Tongue (tissue), 3 donors: ENCODE results near the gene ATP8B2. TPM values are rescaled to one million over a fixed set of nuclear protein-coding genes. Genes with fewer than 3 reads are reported as not detected.

Experiments used
- DNase-seq: peaks from one replicate; pipeline ENCODE4 v3.0.0-alpha.2; 2015
- small RNA-seq: library from RNA; depleted of rRNA; stranded (forward); fragments of <200 nt; gene quantifications from one replicate; pipeline ENCODE3, GENCODE V24; 2014; ENCODE audit warnings: low replicate concordance
- total RNA-seq: library from RNA; depleted of rRNA; stranded (reverse); fragments of >200 nt; gene quantifications from one replicate; pipeline ENCODE4 v1.2.3, GENCODE V29; 2014

ATP8B2 gene
- total RNA-seq, 1 donor from 2014 or later: 46.8 TPM

- DNase-seq: no peak
Observed at GRCh38 chr1:154400381-154400801, 75.1 kb downstream of the ATP8B2 start.

Small RNA genes lying within 50 kb of the gene (small RNA-seq; reads per million reads assigned to genes)
- gene RF00273 (not detected), gene RNU6-121P (not detected), gene RNU6-239P (not detected), gene RNU7-57P (not detected)

Other genes with a start within 250 kb of the ATP8B2 start
- 0.21 TPM for gene NUP210L, start 170.5 kb upstream of the ATP8B2 start, total RNA-seq
- 278 TPM for gene TPM3, start 133.4 kb upstream of the ATP8B2 start, total RNA-seq
- gene CFAP141, start 119.2 kb upstream of the ATP8B2 start, total RNA-seq: not detected
- 70.5 TPM for gene UBAP2L, start 104.6 kb upstream of the ATP8B2 start, total RNA-seq
- gene HAX1, start 52.9 kb upstream of the ATP8B2 start, total RNA-seq: 92.5 TPM
- not detected for gene AQP10, start 4.4 kb upstream of the ATP8B2 start, total RNA-seq
- gene IL6R, start 79.8 kb downstream of the ATP8B2 start, total RNA-seq: 35.0 TPM
- 3.7 TPM for gene TDRD10, start 176.7 kb downstream of the ATP8B2 start, total RNA-seq
- 10.7 TPM for gene SHE, start 176.9 kb downstream of the ATP8B2 start, total RNA-seq
- gene UBE2Q1, start 233.1 kb downstream of the ATP8B2 start, total RNA-seq: 28.5 TPM
- 0.72 TPM for gene CHRNB2, start 242.3 kb downstream of the ATP8B2 start, total RNA-seq